ENCODE measurements around the gene PGLYRP4. TPM values are rescaled to one million over a fixed set of nuclear protein-coding genes. Genes with fewer than 3 reads are reported as not detected.
"Not testable (repeated sequence)": the region's sequence is repeated elsewhere in the genome, so short reads cannot be mapped to it uniquely, and the experiment has no call there.

The PGLYRP4 gene
- total and polyA plus RNA-seq, 12 donors, result not detected

DNA sequence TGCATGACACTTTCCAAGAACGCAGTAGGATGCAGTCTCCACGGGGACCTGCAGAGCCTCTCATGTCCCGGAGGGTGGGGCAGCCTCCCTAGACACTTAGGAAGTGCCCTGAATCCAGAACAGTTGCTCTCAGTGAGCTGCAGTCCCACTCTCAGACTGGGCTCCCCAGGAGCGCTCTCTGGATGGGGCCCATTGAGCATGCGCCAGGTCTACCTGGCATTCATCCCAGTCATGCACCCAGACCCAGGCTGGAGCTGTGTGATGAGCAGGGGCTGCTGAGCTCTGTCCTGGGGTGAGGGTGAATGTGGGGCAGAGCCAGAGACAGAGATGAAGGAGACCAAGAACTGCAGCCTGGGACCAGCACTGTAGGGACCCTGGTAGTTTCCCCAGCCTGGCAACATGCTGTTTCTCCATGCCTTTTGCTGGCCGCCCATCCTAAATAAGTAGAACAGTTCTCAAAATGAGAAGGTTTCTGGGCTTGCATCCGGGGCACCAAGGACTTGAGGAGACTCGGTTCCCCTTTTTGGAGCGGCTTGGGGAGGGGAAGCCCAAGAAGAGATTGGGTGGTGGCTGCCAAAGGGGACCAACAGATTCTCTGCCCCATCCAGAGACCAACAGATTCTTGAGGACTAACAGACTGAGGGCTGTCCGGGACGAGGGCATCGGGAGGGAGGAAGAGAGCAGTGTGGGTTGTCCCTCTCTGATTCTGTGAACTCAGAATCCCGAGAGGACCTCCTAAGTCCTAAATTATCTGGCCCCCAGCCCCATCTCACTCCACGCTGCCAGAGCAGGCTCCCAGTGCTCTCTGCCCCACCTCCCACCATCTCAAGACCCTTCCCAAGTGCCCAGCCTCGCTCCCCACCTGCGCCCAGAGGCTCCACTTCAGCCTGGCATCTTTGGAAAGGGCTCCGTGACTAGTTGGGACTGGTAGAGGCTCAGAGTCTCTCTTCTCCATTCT lies 1.0 kb upstream of the PGLYRP4 start:
- DNase-seq (no peak), ATAC-seq (no peak)
- H3K27ac ChIP-seq, result no peak overlapping the region
- H3K9me3 ChIP-seq, result no peaks in the 10 kb centered on the region
- H3K4me1 ChIP-seq, result peaks cover 0 to 10% (median 0%) of the 10 kb centered on the region in 9 donors
- H3K27me3 ChIP-seq, result peaks cover 0 to 65% (median 36%) of the 10 kb centered on the region in 7 donors
- H3K4me3 ChIP-seq, result no peak overlapping the region
- WGBS, 2 donors, result 59 to 71% methylated on average over 17 of the region's 17 CpGs
- intact Hi-C loops (cut with DNase I), result loop anchor here in 8 of 10 donors (2.0 to 10.0 kb wide), 5 partner anchors 145 to 395 kb away; partner anchors contain the start of gene S100A2 (in 5 of the 8)
- TF ChIP-seq, protein P1, sequence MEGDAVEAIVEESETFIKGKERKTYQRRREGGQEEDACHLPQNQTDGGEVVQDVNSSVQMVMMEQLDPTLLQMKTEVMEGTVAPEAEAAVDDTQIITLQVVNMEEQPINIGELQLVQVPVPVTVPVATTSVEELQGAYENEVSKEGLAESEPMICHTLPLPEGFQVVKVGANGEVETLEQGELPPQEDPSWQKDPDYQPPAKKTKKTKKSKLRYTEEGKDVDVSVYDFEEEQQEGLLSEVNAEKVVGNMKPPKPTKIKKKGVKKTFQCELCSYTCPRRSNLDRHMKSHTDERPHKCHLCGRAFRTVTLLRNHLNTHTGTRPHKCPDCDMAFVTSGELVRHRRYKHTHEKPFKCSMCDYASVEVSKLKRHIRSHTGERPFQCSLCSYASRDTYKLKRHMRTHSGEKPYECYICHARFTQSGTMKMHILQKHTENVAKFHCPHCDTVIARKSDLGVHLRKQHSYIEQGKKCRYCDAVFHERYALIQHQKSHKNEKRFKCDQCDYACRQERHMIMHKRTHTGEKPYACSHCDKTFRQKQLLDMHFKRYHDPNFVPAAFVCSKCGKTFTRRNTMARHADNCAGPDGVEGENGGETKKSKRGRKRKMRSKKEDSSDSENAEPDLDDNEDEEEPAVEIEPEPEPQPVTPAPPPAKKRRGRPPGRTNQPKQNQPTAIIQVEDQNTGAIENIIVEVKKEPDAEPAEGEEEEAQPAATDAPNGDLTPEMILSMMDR (IDR thresholded peaks at IDR 0.05), result no peak
- no peaks in the 10 kb centered on the region for H3K36me3 ChIP-seq

DNA sequence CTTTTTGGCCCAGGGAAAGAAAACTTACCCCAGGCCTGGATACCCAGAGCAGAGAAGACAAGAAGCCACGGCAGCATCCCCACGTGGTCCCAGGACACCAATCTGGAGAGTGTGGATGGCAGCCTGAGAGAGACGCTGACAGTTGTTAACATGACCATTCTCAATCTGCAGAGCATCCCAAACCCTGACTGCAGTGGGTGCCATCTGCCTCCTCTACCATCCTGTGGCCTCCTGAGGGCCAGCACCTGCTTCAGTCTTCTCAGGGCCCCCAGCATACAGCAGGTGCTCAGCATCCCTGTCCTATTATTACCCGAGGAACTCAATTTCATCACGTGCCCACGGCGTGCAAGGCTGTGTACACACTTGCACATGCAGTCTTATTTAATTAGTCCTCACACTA lies 785 bp downstream of the PGLYRP4 start:
- DNase-seq (no peak), ATAC-seq (no peak)
- H3K4me1 ChIP-seq, result peaks cover 0 to 17% (median 0%) of the 10 kb centered on the region in 9 donors
- H3K9me3 ChIP-seq, result no peaks in the 10 kb centered on the region
- no peak overlapping the region for H3K27ac ChIP-seq
- intact Hi-C loops (cut with DNase I), result no loop called here
- H3K36me3 ChIP-seq, result no peaks in the 10 kb centered on the region
- TF ChIP-seq, protein P1 (IDR thresholded peaks at IDR 0.05), result no peak
- 63 to 67% methylated on average over 7 of the region's 7 CpGs for WGBS, 2 donors
- H3K4me3 ChIP-seq, result no peak overlapping the region
- peaks cover 0 to 65% (median 36%) of the 10 kb centered on the region in 7 donors for H3K27me3 ChIP-seq

DNA sequence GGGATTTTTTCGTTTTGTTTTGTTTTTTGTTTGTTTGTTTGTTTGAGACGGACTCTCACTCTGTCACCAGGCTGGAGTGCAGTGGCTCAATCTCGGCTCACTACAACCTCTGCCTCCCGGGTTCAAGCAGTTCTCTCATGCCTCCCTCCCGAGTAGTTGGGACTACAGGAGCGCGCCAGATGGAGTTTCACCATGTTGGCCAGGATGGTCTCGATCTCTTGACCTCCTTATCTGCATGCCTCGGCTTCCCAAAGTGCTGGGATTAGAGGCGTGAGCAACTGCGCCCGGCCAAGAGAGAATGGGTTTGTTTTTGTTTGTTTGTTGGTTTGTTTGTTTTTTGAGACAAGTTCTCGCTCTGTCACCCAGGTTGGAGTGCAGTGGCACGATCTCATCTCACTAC lies 1.6 kb downstream of the PGLYRP4 start:
- H3K27ac ChIP-seq; ATAC-seq; DNase-seq; H3K4me3 ChIP-seq; intact Hi-C loops (cut with DNase I); H3K9me3 ChIP-seq; H3K36me3 ChIP-seq: not testable (repeated sequence)
- WGBS, 2 donors, result 64 to 72% methylated on average over 14 of the region's 14 CpGs
- H3K4me1 ChIP-seq, result peaks cover 0 to 17% (median 0%) of the 10 kb centered on the region in 9 donors
- H3K27me3 ChIP-seq, result peaks cover 0 to 64% (median 39%) of the 10 kb centered on the region in 7 donors

DNA sequence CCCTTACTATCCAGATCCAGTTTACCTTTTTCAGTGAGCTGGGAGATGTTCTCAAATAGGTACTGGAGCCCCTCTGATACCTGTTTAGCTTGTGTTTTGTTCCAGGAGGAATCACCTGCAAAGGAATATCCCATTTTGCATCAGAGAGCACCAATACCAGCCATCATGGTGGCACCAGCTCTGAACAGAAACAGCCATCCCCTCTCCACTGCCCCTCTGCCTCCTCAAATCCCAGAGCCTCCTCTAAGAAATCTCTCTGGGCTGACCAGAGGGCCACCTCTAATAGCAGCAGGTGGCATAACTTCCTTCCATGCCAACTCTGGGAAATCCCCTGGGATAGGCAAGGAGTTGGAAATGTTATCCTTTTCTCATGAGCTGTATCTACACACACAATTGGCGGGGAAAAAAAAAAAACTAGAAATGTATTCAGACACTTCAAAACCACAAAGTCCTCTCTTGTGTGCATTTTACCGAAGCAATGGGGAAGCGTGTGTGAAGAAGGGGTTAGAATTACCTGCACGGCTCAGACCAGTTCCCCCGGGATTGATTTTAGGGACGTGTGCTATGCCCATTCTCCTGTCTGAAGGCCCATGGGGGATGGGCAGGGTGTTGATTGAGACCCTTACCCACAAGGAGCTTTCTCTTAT lies 2.4 kb downstream of the PGLYRP4 start:
- Histone ChIP-seq H3K4me3 (no peak overlapping the region), H3K4me1 (peaks cover 0 to 17% (median 0%) of the 10 kb centered on the region in 9 donors), H3K36me3 (no peaks in the 10 kb centered on the region), H3K9me3 (no peaks in the 10 kb centered on the region), H3K27ac (no peak overlapping the region), H3K27me3 (peaks cover 0 to 55% (median 39%) of the 10 kb centered on the region in 7 donors)
- TF ChIP-seq, protein P1 (IDR thresholded peaks at IDR 0.05), result no peak
- ATAC-seq, result no peak
- DNase-seq, result no peak
- 74 to 76% methylated on average over 6 of the region's 6 CpGs for WGBS, 2 donors
- intact Hi-C loops (cut with DNase I), result no loop called here

Data from heart right ventricle (tissue), 16 donors.